Prostate gland (tissue), 2 donors: ENCODE results near the gene PIAS4.

Source experiments
- POLR2AphosphoS5 ChIP-seq: sonication (generic); formaldehyde crosslinking; IDR thresholded peaks from one replicate; pipeline ENCODE4 v1.6.1; 2017; ENCODE audit warnings: antibody characterized with exemption
- TF ChIP-seq, protein P1 (sequence below), 4 experiments: fragments of 200-600 bp in 2 of 4; fragments of 450-650 bp in 2 of 4; sonication (generic) in 2 of 4; IDR thresholded peaks; 1 replicate in 3 of 4; 2 replicates in 1 of 4; pipeline ENCODE4 v1.5.1; 2016 to 2019; ENCODE audit warnings: antibody characterized with exemption in 4 of 4, mild to moderate bottlenecking in 2 of 4, moderate library complexity in 2 of 4

DNA sequence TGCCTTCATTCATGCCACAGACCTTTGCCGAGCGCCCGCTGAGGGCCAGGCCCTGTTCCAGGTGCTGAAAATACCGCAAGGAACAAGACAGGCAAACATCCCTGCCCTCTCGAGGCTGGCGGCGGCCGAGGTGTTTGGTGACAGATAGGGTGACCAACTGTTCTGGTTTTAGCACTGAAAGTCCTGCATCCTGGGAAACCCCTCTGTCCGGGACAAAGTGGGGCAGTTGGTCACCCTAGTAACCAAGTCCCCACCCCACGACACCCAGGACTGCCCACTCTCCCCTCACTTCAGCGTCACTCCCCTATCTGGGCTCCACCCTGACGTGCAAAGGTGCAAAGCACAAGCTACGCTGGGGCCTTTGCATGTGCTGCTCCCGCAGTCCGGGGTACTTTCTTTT is 41.9 kb downstream of the PIAS4 start:
- TF ChIP-seq, protein P1, sequence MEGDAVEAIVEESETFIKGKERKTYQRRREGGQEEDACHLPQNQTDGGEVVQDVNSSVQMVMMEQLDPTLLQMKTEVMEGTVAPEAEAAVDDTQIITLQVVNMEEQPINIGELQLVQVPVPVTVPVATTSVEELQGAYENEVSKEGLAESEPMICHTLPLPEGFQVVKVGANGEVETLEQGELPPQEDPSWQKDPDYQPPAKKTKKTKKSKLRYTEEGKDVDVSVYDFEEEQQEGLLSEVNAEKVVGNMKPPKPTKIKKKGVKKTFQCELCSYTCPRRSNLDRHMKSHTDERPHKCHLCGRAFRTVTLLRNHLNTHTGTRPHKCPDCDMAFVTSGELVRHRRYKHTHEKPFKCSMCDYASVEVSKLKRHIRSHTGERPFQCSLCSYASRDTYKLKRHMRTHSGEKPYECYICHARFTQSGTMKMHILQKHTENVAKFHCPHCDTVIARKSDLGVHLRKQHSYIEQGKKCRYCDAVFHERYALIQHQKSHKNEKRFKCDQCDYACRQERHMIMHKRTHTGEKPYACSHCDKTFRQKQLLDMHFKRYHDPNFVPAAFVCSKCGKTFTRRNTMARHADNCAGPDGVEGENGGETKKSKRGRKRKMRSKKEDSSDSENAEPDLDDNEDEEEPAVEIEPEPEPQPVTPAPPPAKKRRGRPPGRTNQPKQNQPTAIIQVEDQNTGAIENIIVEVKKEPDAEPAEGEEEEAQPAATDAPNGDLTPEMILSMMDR (IDR thresholded peaks at IDR 0.05) = no peak
- no peak for TF ChIP-seq POLR2AphosphoS5
